ENCODE measurements around the gene ISG15.
"Not testable (repeated sequence)": the region's sequence is repeated elsewhere in the genome, so short reads cannot be mapped to it uniquely, and the experiment has no call there.

Gene ISG15

GRCh38 chr1:1014799-1015681, 1.7 kb downstream of the ISG15 start:
- TF ChIP-seq CTCF (conservative IDR thresholded peaks at IDR 0.05; ENCODE audit: low read length): peak; percentile 29
- no peak for DNase-seq (ENCODE audit: low read depth)
- peak overlapping the region; percentile 70; the same call in 1 of the 2 replicates for H3K4me3 ChIP-seq (ENCODE audit: low read length)

- not testable (repeated sequence) for DNase-seq (ENCODE audit: low read depth); H3K4me3 ChIP-seq (ENCODE audit: low read length)
These were observed 4.4 kb downstream of the ISG15 start for GRCh38 chr1:1017397-1018320.

GRCh38 chr1:1018321-1018685, 5.0 kb downstream of the ISG15 start:
- not testable (repeated sequence) for DNase-seq (ENCODE audit: low read depth); H3K4me3 ChIP-seq (ENCODE audit: low read length)

GRCh38 chr1:1019122-1019999, 6.1 kb downstream of the ISG15 start:
- DNase-seq (ENCODE audit: low read depth): peak; percentile 81
- no peak; the same call in none of the 2 replicates for TF ChIP-seq CTCF (conservative IDR thresholded peaks at IDR 0.05; ENCODE audit: low read length)
- H3K4me3 ChIP-seq (ENCODE audit: low read length): peak overlapping the region; percentile 49

GRCh38 chr1:1020000-1020404, 6.7 kb downstream of the ISG15 start, which contains the start of gene AGRN:
Gene AGRN (plus strand): TSS chr1:1020120. CDS start chr1:1020173, 53 bp downstream.
- TF ChIP-seq CTCF (conservative IDR thresholded peaks at IDR 0.05; ENCODE audit: low read length): no peak
- no peak for DNase-seq (ENCODE audit: low read depth)
- peak within 1 kb of the TSS; percentile 66 for H3K4me3 ChIP-seq (ENCODE audit: low read length)

- peak overlapping the region; percentile 66 for H3K4me3 ChIP-seq (ENCODE audit: low read length)
- no peak for DNase-seq (ENCODE audit: low read depth)
- TF ChIP-seq CTCF (conservative IDR thresholded peaks at IDR 0.05; ENCODE audit: low read length): no peak
These were observed 7.2 kb downstream of the ISG15 start for GRCh38 chr1:1020415-1021009.

- peak; percentile 73 for DNase-seq (ENCODE audit: low read depth)
- peak overlapping the region; percentile 66 for H3K4me3 ChIP-seq (ENCODE audit: low read length)
- no peak for TF ChIP-seq CTCF (conservative IDR thresholded peaks at IDR 0.05; ENCODE audit: low read length)
These were observed 8.0 kb downstream of the ISG15 start for GRCh38 chr1:1021010-1021919.
